SKM-1 treated with dmso at 0.1 percent for 144 hours (cell line): ENCODE data around the gene TBC1D23.
A peak's percentile ranks its signal among the peaks of the same experiment; 100 is the strongest.
"Not testable (repeated sequence)": the region's sequence is repeated elsewhere in the genome, so short reads cannot be mapped to it uniquely, and the experiment has no call there.

Experiments
- DNase-seq: peaks from one replicate; lab custom pipeline; 2025; ENCODE audit not compliant: unreplicated experiment; lab: John Stamatoyannopoulos, UW

The TBC1D23 gene

GRCh38 chr3:100295089-100295488, 34.3 kb downstream of the TBC1D23 start:
- no peak for DNase-seq

DNA sequence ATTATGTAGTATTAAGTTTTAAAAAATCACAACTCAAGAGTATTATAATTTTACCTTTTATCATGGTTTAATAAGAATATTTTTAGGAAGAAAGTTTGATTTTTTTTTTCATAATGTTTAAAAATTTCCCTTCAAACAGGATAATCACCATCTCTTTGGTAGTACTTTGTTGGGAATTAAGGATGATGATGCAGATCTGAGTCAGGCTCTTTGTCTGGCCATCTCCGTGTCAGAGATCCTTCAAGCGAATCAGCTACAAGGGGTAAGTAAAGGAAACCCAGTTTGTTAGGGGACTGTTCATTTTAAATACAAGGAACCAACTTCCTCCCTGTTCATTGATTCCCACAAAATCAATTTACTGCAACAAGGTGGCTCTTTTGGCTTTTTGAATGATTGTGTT, 37.0 kb downstream of the TBC1D23 start:
- DNase-seq = no peak

- DNase-seq = no peak
These were observed 38.2 kb downstream of the TBC1D23 start for GRCh38 chr3:100299016-100299415.

DNA sequence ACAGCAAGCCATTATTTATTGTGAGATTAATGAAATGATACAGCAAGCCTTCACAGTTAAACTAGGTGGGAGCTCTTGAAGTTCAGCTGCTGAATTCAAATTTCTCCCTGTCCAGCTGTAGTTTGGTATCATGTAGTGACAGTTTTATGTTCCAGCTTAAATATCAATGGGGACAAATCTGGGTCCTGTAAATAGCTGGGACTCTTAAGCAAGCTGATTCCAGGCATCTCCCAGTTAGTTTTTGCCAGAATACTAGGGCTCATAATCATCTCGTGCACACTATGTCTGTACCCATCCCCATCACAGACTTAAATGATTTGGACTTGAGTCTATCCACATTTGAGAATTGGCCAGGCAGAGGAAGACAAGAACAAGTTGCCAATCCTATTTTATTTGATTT, 45.9 kb downstream of the TBC1D23 start:
- no peak for DNase-seq

- DNase-seq = no peak
These were observed 49.7 kb downstream of the TBC1D23 start for GRCh38 chr3:100310355-100310965.

DNA sequence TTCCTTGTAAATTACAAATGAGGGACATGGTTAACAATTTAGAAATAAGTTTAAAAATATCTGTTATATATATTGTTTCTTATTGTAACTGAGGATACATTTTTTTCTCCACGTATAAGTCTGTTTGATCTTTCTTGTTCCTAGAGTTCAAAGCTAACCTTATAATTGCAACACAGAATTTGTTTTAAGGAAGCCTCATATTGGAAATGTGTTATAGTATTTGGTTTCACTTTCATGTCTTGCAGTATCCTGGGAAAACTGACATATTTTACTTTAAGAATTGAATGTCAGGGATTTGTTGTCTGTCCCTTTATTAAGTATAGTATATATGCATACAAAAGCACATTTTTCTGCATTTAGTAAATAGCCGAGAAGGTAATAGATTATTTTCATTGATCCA, 50.2 kb downstream of the TBC1D23 start:
- no peak for DNase-seq

DNA sequence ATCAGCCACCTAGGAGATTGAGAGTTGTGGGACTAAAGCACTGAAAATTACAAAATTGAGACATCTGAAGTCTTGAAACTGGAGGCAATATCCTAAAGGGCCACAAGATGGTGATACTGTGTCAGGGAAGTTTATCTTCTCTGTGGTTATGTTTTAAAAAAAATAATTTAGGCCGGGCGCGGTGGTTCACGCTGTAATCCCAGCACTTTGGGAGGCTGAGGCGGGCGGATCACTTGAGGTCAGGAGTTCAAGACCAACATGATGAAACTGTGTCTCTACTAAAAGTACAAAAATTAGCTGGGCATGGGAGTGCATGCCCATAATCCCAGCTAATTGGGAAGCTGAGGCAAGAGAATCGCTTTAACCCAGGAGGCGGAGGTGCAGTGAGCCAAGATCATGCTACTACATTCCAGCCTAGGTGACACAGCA, 55.9 kb downstream of the TBC1D23 start:
- peak; percentile 49 for DNase-seq

DNA sequence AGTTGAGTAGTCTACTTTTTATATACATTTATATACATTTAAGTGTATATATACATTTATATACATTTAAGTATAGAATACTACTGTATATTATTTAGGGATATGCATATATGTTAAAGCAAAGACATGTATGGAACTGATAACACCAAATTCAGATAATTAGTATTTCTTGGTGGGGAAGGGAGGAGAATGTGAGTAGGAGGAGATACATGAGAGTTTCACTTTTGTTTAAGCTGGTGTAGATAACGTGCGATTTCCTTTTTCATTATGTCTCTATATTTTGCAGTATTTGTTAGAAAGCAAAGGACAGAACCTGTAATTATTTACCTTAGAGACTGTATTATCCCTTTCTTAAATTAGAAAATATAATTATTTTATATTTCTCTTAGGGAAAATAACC, 57.1 kb downstream of the TBC1D23 start:
- no peak for DNase-seq

- no peak for DNase-seq
These were observed 59.2 kb downstream of the TBC1D23 start for GRCh38 chr3:100319951-100320350.

DNA sequence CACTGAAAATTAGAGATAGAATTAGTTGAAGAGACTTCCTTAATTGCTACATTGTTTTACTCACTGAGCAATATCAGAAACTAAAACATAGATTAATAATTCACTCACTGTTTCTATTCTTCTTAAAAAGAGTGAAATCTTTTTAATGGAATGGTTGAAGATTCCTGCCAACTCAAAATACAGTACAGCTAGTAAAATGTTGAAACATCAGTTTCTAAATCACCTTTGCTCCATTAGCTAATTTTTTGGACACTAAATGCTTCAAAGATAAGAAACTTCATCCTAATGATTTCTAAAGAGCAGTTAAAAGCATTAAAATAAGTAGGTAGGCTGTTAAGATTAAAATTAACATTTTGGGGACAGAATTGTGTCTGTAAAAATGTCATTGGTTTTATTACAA, 63.3 kb downstream of the TBC1D23 start:
- no peak for DNase-seq

DNA sequence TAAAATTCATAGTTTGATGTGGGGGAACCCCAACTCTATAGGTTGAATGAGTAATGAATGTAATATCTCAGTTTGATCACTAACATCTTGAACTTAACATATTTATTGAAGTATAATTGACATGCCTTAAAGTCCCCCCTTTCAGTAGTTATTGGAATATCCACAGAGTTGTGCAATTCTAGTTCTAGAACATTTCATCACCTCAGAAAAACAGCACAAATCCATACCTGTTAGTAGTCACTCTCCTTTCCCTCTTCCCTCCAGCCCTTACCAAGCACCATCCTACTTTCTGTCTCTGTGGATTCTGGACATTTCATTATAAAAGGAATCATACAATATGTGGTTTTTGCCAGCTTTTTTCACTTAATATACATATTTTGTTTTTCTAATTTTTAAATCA, 65.0 kb downstream of the TBC1D23 start:
- DNase-seq = no peak

GRCh38 chr3:100327377-100327776, 66.6 kb downstream of the TBC1D23 start:
- DNase-seq = not testable (repeated sequence)

GRCh38 chr3:100329800-100330489, 69.2 kb downstream of the TBC1D23 start:
- DNase-seq = no peak

DNA sequence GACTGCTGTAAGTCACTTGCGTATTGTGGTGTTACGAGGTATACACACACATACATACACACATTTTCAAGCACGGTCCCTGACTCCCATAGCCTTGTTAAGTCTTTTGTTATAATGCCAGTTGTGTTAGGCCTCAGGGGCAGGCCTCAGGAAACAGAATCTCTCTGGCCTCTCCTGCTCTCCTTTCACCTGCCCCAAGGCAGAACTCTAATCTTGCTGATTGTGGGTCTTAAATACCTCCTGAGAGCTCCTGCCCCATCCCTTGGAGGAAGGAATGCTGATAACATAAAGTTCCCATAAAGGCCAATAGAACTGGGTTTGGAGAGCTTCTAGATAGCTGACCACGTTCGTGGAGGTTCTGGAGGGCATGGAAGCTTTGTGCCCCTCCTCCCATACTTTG, 69.9 kb downstream of the TBC1D23 start:
- no peak for DNase-seq

DNA sequence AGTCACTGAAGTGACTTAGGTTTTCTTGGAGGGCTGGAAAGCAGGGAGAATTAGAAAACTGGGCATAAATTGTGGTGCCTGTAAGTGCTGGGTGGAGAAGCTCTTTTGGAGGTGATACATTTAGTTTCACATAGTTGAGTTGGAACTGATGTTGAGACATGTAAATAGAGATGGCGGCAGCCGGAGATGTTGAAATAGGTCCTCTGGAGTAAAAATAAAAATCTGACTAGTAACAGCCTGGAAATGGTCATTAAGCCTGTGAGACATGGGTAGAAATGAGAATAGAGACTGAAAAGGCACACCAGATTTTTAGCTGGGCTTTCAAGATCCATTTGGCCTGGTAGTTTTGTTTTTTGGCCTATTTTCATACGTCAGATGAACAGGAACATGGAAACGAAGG, 70.9 kb downstream of the TBC1D23 start:
- DNase-seq = no peak

DNA sequence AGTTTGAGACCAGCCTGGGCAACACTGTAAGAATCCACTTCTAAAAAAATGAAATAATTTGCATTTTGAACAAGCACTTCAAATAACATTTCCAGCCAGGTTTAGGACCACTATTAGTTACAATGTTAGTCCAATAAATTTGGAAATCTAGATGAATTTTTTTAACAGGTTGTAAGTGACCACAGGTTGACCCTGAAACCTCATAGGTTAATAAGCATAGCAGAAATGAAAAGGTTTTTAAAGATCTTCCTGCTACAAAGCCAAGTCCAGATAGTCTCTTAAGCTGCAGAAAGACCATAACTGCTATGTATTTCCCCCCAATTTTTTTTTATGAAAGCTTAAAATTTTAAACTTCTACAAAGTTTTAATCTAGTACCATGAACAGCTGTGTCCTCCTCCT, 72.3 kb downstream of the TBC1D23 start:
- no peak for DNase-seq

DNA sequence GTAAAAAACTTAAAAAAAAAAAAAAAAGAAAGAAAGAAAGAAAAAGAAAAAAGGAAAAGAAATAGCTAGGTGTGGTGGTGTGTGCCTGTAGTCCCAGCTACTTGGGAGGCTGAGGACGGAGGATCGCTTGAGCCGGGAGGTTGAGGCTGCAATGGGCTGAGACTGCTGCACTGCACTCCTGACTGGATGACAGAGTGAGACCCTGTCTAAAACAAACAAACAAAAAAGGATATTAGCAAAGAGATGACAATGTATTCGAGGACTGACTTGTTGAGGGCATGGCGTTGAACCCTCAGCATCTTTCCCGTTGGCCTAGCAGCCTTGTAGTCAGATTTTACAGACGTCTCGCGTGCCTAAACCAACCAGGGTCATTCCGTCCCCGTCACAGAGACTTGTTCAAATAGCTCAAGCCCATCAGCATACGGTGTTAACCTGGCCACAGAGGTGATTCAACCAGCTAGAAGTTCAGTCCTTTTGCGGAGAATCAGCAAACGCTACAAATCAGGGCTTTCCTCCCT, 73.2 kb downstream of the TBC1D23 start:
- no peak for DNase-seq

DNA sequence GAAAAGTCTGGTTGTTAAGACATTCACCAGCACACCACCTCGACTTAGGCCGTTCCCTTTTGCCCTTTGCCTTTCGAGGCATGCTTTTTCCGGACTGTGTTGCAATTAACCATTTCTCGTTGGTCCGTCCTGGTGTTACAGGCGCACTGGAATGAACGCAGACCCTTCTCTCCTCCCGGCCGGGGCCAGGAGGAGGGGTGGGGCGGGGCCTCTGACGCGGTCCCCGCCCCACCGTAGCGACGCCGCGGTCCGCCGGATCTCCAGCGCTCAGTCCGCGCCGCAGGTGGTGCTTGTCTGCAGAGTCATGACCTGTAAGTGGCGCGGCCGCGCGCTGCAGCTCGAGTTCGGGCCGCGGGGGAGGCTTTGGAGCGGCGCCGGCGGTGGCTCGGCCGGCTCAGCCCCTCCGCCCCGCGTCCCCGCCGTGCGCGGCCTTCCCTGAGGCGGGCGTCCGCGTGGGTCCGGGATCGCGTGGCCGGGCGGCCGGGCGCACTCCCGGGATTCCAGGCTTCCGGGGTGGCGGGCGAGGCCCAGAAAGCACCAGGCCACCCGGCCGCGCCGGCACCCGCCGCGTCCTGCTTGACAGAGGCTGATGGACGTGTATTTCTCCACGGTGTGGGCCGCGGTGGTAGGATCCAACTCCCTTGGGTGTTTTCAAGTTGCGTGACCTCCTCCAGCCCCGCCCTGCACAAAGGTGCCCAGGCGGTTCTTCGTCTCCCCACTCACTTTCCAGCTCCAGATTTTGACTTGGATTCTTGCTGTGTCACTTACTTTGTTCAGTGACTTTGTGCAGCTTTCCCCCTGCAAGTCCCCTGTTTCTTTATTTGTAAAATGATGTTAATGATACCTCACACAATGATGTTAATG, 73.9 kb downstream of the TBC1D23 start, which contains the start of gene NIT2:
Gene NIT2 (plus strand): TSS at position 270 of the 864 bp plus-strand sequence. CDS start 35 bp downstream, at position 305.
- DNase-seq = peak; percentile 89

DNA sequence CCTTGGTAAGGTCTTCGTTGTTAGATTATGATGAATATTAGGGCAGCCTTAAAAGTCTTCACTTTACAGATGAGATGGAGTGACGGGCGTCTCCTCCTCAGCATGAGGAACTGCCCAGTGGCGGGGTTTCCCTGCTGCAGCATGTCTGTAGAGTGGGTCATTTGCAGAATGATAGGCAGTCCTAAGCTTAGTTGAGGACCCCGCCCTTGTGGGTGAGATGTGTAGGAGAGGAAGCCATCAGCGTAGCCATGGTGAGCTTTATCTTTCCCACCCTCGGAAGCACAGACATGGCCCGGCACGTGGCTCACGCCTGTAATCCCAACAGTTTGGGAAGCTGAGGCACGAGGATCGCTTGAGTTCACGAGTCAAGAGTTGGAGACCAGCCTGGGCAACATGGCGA, 74.6 kb downstream of the TBC1D23 start:
- DNase-seq = peak; percentile 22

- not testable (repeated sequence) for DNase-seq
These were observed 75.4 kb downstream of the TBC1D23 start for GRCh38 chr3:100336229-100336628.

GRCh38 chr3:100338911-100339310, 78.1 kb downstream of the TBC1D23 start:
- DNase-seq = no peak

DNA sequence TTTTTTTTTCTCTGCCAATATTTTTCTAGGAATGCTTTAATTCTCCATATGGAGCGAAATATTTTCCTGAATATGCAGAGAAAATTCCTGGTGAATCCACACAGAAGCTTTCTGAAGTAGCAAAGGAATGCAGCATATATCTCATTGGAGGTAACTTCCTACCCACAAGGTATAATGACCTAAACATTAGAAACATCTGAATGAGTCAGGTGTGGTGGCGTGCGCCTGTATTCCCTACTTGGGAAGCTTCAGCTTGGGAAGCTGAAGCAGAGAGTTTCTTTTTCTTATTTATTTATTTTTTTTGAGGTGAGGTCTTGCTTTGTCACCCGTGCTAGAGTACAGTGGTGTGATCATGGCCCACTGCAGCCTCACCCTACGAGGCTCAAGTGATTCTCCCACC, 79.0 kb downstream of the TBC1D23 start:
- DNase-seq = no peak
